Measurements from ENCODE around the gene TPSAB1.
"Not testable (repeated sequence)": the region's sequence is repeated elsewhere in the genome, so short reads cannot be mapped to it uniquely, and the experiment has no call there.

DNA sequence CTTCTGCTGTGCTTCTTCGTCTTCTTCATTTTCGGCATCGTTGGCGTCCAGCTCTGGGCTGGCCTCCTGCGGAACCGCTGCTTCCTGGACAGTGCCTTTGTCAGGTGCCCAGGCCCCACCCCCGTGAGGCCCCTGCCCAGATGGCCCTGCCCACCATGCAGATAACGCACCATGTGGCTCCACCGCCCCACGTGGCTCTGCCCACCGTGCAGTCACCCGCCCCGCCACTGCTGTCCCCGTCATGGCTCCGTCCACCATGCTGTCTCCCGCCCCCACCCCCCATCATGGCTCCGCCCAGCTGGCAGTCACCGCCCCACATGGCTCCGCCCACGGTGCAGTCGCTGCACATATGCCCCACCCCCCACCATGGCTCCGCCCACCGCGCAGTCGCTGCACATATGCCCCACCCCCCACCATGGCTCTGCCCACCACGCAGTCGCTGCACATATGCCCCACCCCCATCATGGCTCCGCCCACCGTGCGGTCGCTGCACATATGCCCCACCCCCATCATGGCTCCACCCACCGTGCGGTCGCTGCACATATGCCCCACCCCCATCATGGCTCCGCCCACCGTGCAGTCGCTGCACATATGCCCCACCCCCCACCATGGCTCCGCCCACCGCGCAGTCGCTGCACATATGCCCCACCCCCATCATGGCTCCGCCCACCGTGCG is 41.7 kb upstream of the TPSAB1 start:
- TF ChIP-seq, protein P1, sequence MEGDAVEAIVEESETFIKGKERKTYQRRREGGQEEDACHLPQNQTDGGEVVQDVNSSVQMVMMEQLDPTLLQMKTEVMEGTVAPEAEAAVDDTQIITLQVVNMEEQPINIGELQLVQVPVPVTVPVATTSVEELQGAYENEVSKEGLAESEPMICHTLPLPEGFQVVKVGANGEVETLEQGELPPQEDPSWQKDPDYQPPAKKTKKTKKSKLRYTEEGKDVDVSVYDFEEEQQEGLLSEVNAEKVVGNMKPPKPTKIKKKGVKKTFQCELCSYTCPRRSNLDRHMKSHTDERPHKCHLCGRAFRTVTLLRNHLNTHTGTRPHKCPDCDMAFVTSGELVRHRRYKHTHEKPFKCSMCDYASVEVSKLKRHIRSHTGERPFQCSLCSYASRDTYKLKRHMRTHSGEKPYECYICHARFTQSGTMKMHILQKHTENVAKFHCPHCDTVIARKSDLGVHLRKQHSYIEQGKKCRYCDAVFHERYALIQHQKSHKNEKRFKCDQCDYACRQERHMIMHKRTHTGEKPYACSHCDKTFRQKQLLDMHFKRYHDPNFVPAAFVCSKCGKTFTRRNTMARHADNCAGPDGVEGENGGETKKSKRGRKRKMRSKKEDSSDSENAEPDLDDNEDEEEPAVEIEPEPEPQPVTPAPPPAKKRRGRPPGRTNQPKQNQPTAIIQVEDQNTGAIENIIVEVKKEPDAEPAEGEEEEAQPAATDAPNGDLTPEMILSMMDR (conservative IDR thresholded peaks at IDR 0.05; ENCODE audit: low read depth, low read length): not testable (repeated sequence)
- not testable (repeated sequence) for TF ChIP-seq EZH2 (IDR thresholded peaks at IDR 0.05; ENCODE audit: low read length, unreplicated experiment); EZH2phosphoT487 (IDR thresholded peaks at IDR 0.05; ENCODE audit: borderline replicate concordance, low read length)

All from PC-3 (cell line).